ENCODE measurements around the gene DENND4A. TPM values are rescaled to one million over a fixed set of nuclear protein-coding genes. Genes with fewer than 3 reads are reported as not detected.

Gene DENND4A
- total and polyA plus RNA-seq, 10 donors: 9.4 to 88.2 (median 57.3) TPM

- DNase-seq: no peak
- intact Hi-C loops (cut with DNase I; ENCODE audit: low total_unique reads): no loop called here
- Histone ChIP-seq H3K4me3 (no peak overlapping the region), H3K36me3 (peaks cover 0 to 81% (median 33%) of the 10 kb centered on the region in 6 donors), H3K27me3 (replicated peaks in 1 of 7) (no peaks in the 10 kb centered on the region), H3K9me3 (no peaks in the 10 kb centered on the region), H3K4me1 (peaks cover 0 to 19% (median 3%) of the 10 kb centered on the region in 6 donors), H3K27ac (no peak overlapping the region)
- TF ChIP-seq POLR2AphosphoS5 (IDR thresholded peaks at IDR 0.05) (no peak), CTCF (IDR thresholded peaks at IDR 0.05 in 8 of 11, conservative IDR thresholded peaks at IDR 0.05 in 3 of 11) (no peak), POLR2A (IDR thresholded peaks at IDR 0.05) (no peak)
These were observed 138.8 kb downstream of the DENND4A start for GRCh38 chr15:65653341-65653740.

- H3K4me3 ChIP-seq: no peak overlapping the region
- TF ChIP-seq CTCF (IDR thresholded peaks at IDR 0.05 in 8 of 11, conservative IDR thresholded peaks at IDR 0.05 in 3 of 11): no peak
- peak in 1 of 3 donors; percentile 30 for TF ChIP-seq POLR2AphosphoS5 (IDR thresholded peaks at IDR 0.05)
- DNase-seq: no peak
- H3K27me3 ChIP-seq (replicated peaks in 1 of 7): no peaks in the 10 kb centered on the region
- intact Hi-C loops (cut with DNase I; ENCODE audit: low total_unique reads): no loop called here
- peaks cover 0 to 19% (median 3%) of the 10 kb centered on the region in 6 donors for H3K4me1 ChIP-seq
- peaks cover 0 to 69% (median 30%) of the 10 kb centered on the region in 6 donors for H3K36me3 ChIP-seq
- peak overlapping the region in 6 of 8 donors; percentile 3 to 44 (median 37) for H3K27ac ChIP-seq
- 71 to 82% (median 80%) methylated on average over 11 of the region's 11 CpGs for WGBS, 5 donors
- no peaks in the 10 kb centered on the region for H3K9me3 ChIP-seq
These were observed 140.0 kb downstream of the DENND4A start for GRCh38 chr15:65651831-65652749.

- WGBS, 5 donors: 93 to 100% (median 100%) methylated on average over 1 of the region's 1 CpG
- Histone ChIP-seq H3K27ac (peak overlapping the region in 2 of 8 donors; percentile 34 to 43), H3K4me1 (peaks cover 0 to 19% (median 3%) of the 10 kb centered on the region in 6 donors), H3K27me3 (replicated peaks in 1 of 7) (no peaks in the 10 kb centered on the region), H3K36me3 (peaks cover 0 to 64% (median 23%) of the 10 kb centered on the region in 6 donors), H3K9me3 (no peaks in the 10 kb centered on the region), H3K4me3 (no peak overlapping the region)
- no peak for DNase-seq
- intact Hi-C loops (cut with DNase I; ENCODE audit: low total_unique reads): no loop called here
- no peak for TF ChIP-seq POLR2A (IDR thresholded peaks at IDR 0.05)
- no peak for TF ChIP-seq POLR2AphosphoS5 (IDR thresholded peaks at IDR 0.05)
- no peak for TF ChIP-seq CTCF (IDR thresholded peaks at IDR 0.05 in 8 of 11, conservative IDR thresholded peaks at IDR 0.05 in 3 of 11)
These were observed 141.1 kb downstream of the DENND4A start for GRCh38 chr15:65651042-65651322.

- intact Hi-C loops (cut with DNase I; ENCODE audit: low total_unique reads): no loop called here
- WGBS, 5 donors: 82 to 88% (median 88%) methylated on average over 12 of the region's 12 CpGs
These were observed 141.6 kb downstream of the DENND4A start for GRCh38 chr15:65650312-65651041.

More at GRCh38 chr15:65650312-65651041, 141.6 kb downstream of the DENND4A start:
- TF ChIP-seq CTCF (IDR thresholded peaks at IDR 0.05 in 8 of 11, conservative IDR thresholded peaks at IDR 0.05 in 3 of 11): no peak
- peak in 2 of 3 donors; percentile 9 to 19 for TF ChIP-seq POLR2AphosphoS5 (IDR thresholded peaks at IDR 0.05)
- TF ChIP-seq POLR2A (IDR thresholded peaks at IDR 0.05): no peak
- peaks cover 0 to 19% (median 3%) of the 10 kb centered on the region in 6 donors for H3K4me1 ChIP-seq
- no peak overlapping the region for H3K4me3 ChIP-seq
- peaks cover 0 to 59% (median 18%) of the 10 kb centered on the region in 6 donors for H3K36me3 ChIP-seq
- H3K27me3 ChIP-seq (replicated peaks in 1 of 7): no peaks in the 10 kb centered on the region
- no peak for DNase-seq
- H3K9me3 ChIP-seq: no peaks in the 10 kb centered on the region
- peak overlapping the region in 1 of 8 donors; percentile 43 for H3K27ac ChIP-seq

Measured in spleen (tissue), 11 donors.